Hepatic stellate cell (primary cell): ENCODE measurements around the gene MARVELD2.
A peak's percentile ranks its signal among the peaks of the same experiment; 100 is the strongest.
"Not testable (repeated sequence)": the region's sequence is repeated elsewhere in the genome, so short reads cannot be mapped to it uniquely, and the experiment has no call there.

Source experiments
- DNase-seq: peaks from one replicate; pipeline ENCODE4 v3.0.0; 2011; ENCODE audit warnings: low spot score

Gene MARVELD2

GRCh38 chr5:69414885-69415583 lies at the start of gene MARVELD2:
TSS of gene MARVELD2 (plus strand) at chr5:69415116. CDS start at chr5:69419386, 4,270 bp downstream.
- peak; percentile 31 for DNase-seq

GRCh38 chr5:69367697-69368279 lies 47.1 kb upstream of the MARVELD2 start:
- no peak for DNase-seq

- DNase-seq: peak; percentile 66
These were observed 46.2 kb upstream of the MARVELD2 start for GRCh38 chr5:69368458-69369339.

- peak; percentile 87 for DNase-seq
These were observed 45.4 kb upstream of the MARVELD2 start, which contains the start of the genes AK6, RAD17 and TAF9 for GRCh38 chr5:69369340-69370121. TSS of gene AK6 (minus strand) at chr5:69369520. CDS start at chr5:69369490, 30 bp downstream. TSS of gene RAD17 (plus strand) at chr5:69369818. CDS start at chr5:69372209, 2,391 bp downstream. TSS of gene TAF9 (minus strand) at chr5:69369520. CDS start at chr5:69365737, 3,783 bp downstream.

- DNase-seq: not testable (repeated sequence)
These were observed 44.6 kb upstream of the MARVELD2 start for GRCh38 chr5:69370335-69370734.

- no peak for DNase-seq
These were observed 42.5 kb upstream of the MARVELD2 start for GRCh38 chr5:69372394-69372793.

GRCh38 chr5:69374911-69375446 lies 39.9 kb upstream of the MARVELD2 start:
- DNase-seq: no peak

- no peak for DNase-seq
These were observed 36.5 kb upstream of the MARVELD2 start for GRCh38 chr5:69378376-69378775.

GRCh38 chr5:69404659-69405330 lies 10.1 kb upstream of the MARVELD2 start:
- DNase-seq: no peak

- DNase-seq: no peak
These were observed 655 bp downstream of the MARVELD2 start for GRCh38 chr5:69415584-69415958.

- no peak for DNase-seq
These were observed 1.3 kb downstream of the MARVELD2 start for GRCh38 chr5:69416180-69416579.

- DNase-seq: no peak
These were observed 1.8 kb downstream of the MARVELD2 start for GRCh38 chr5:69416699-69417098.

GRCh38 chr5:69418554-69418953 lies 3.6 kb downstream of the MARVELD2 start:
- DNase-seq: no peak

GRCh38 chr5:69431424-69432303 lies 16.7 kb downstream of the MARVELD2 start:
- no peak for DNase-seq

- DNase-seq: no peak
These were observed 17.7 kb downstream of the MARVELD2 start for GRCh38 chr5:69432412-69433206.

GRCh38 chr5:69435276-69435884 lies 20.5 kb downstream of the MARVELD2 start:
- not testable (repeated sequence) for DNase-seq

- DNase-seq: no peak
These were observed 29.3 kb downstream of the MARVELD2 start for GRCh38 chr5:69444127-69444754.

- no peak for DNase-seq
These were observed 34.6 kb downstream of the MARVELD2 start for GRCh38 chr5:69449511-69449910.
